Measurements from ENCODE around the gene SH2D3C. TPM values are rescaled to one million over a fixed set of nuclear protein-coding genes. Genes with fewer than 3 reads are reported as not detected.
A peak's percentile ranks its signal among the peaks of the same experiment; 100 is the strongest.

Gene SH2D3C
- total and polyA plus RNA-seq, 2 of the 8 experiments (the other 6 are each of a cell fraction or from before 2014, with no cell fraction given) = 6.4 to 8.1 TPM

DNA sequence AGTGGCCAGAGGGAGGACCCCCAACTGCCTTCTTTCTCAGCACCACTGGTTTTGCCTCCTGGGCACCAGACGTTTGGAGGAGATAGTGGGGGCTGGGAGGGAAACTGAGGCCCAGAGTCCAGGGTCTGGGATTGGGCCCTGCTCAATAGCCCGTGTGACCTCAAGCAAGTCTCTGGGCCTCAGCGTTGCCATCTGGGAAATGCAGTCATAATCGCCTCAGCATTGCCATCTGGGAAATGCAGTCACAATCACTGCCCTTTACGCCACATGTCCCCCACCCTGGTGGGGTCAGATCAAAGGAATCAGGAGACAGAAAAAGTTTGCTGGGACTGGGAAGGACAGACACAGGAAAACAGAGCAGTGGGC lies 1.6 kb downstream of the SH2D3C start:
- Histone ChIP-seq H2BK12ac (ENCODE audit: low read depth, low read length) (0 out of 2 replicates have a peak overlapping the region, but pooled peaks have one; percentile 14), H3K9ac (replicated peaks in 1 of 4; ENCODE audit: extremely low read depth in 1 of 4, low read depth in 3 of 4, low read length in 3 of 4) (no peak overlapping the region; a peak in 1 of 7 replicates), H3K56ac (replicated peaks; ENCODE audit: insufficient read length, low read depth, low read length) (no peak overlapping the region), H4K91ac (replicated peaks; ENCODE audit: insufficient read length, low read length) (peak overlapping the region; percentile 1), H3K18ac (ENCODE audit: extremely low read depth, low read length) (0 out of 2 replicates have a peak overlapping the region, but pooled peaks have one; percentile 28), H2AFZ (ENCODE audit: low read length) (no peak overlapping the region), H2BK15ac (ENCODE audit: low read length) (no peak overlapping the region; the same call in 1 of the 2 replicates), H3K4me1 (replicated peaks in 1 of 4; ENCODE audit: control insufficient read depth in 3 of 4, insufficient read depth in 4 of 4, low read length in 3 of 4) (peaks cover under 1 to 20% (median 14%) of the 10 kb centered on the region in 4 experiments), H4K8ac (ENCODE audit: extremely low read depth, insufficient read depth, low read length) (no peak overlapping the region), H3K4ac (replicated peaks; ENCODE audit: insufficient read length, low read depth, low read length) (no peak overlapping the region), H3K79me1 (ENCODE audit: low read depth, low read length) (no peaks in the 10 kb centered on the region), H3K27ac (ENCODE audit: low read depth, low read length) (no peak overlapping the region), H4K20me1 (replicated peaks in 1 of 2; ENCODE audit: control insufficient read depth in 1 of 2, insufficient read depth in 2 of 2, low read length in 2 of 2) (no peaks in the 10 kb centered on the region), H3K27me3 (replicated peaks in 1 of 4; ENCODE audit: control insufficient read depth in 3 of 4, extremely low read depth in 1 of 4, insufficient read depth in 3 of 4, low read length in 3 of 4) (no peaks in the 10 kb centered on the region), H3K23ac (ENCODE audit: insufficient read length) (no peak overlapping the region), H2AK5ac (ENCODE audit: low read depth, low read length) (no peak overlapping the region; the same call in 1 of the 2 replicates), H3K14ac (ENCODE audit: insufficient read length) (no peak overlapping the region), H3K36me3 (ENCODE audit: control insufficient read depth in 2 of 4, insufficient read depth in 4 of 4, low read length in 3 of 4) (no peaks in the 10 kb centered on the region), H2BK5ac (ENCODE audit: low read depth, low read length) (no peak overlapping the region), H3K9me3 (ENCODE audit: insufficient read depth in 2 of 2, low read depth in 1 of 2, low read length in 1 of 2) (no peaks in the 10 kb centered on the region), H2BK20ac (ENCODE audit: low read length) (no peak overlapping the region), H3K4me3 (ENCODE audit: extremely low read depth in 1 of 4, insufficient read depth in 2 of 4, low read depth in 3 of 4, low read length in 4 of 4) (no peak overlapping the region; a peak in 1 of 8 replicates), H3K23me2 (ENCODE audit: low read depth, low read length) (no peaks in the 10 kb centered on the region), H3K4me2 (ENCODE audit: insufficient read depth in 1 of 2, low read depth in 2 of 2, low read length in 2 of 2) (no peak overlapping the region), H3K79me2 (ENCODE audit: control insufficient read depth in 1 of 2, insufficient read depth in 2 of 2, low read length in 2 of 2) (no peaks in the 10 kb centered on the region), H2BK120ac (replicated peaks; ENCODE audit: low read depth, low read length) (no peak overlapping the region), H4K5ac (ENCODE audit: insufficient read length, low read depth, low read length) (no peak overlapping the region)
- 82% methylated on average over 5 of the region's 5 CpGs; no CpG with 5 or more reads in 1 of the 2 experiments for WGBS, 2 experiments (ENCODE audit: extremely low coverage in 1 of 2, insufficient coverage in 1 of 2, insufficient read length in 1 of 2, insufficient replicate concordance in 2 of 2, low coverage in 1 of 2, low lambda C conversion rate in 2 of 2, missing lambda C conversion rate in 1 of 2)
- ChIA-PET CTCF (ENCODE audit: partially characterized antibody) (interaction anchor here (0.9 to 2.7 kb wide), 4 partner anchors 7 to 106 kb away, joined by 3 to 12 read pairs (median 4); no protein-coding TSS in a partner anchor), POLR2A (ENCODE audit: partially characterized antibody) (interaction anchor here (1.3 kb wide), 1 partner anchor 10 kb away, joined by 3 read pairs; no protein-coding TSS in a partner anchor)
- no peak for DNase-seq (ENCODE audit: low read depth in 1 of 2, low spot score in 2 of 2)
- FAIRE-seq = no peak
- no peak for TF ChIP-seq SUZ12 (IDR thresholded peaks at IDR 0.05; ENCODE audit: low read length)
- TF ChIP-seq GABPA (IDR thresholded peaks at IDR 0.05; ENCODE audit: borderline replicate concordance, insufficient read depth, low read length) = no peak
- no peak for TF ChIP-seq KDM5A (IDR thresholded peaks at IDR 0.05; ENCODE audit: low read length)
- no peak for TF ChIP-seq CTCF (IDR thresholded peaks at IDR 0.05; ENCODE audit: control extremely low read depth in 1 of 3, insufficient read depth in 1 of 3, low read depth in 1 of 3, low read length in 3 of 3)
- no peak for TF ChIP-seq EGR1 (IDR thresholded peaks at IDR 0.05; ENCODE audit: borderline replicate concordance, low read depth, low read length)
- no peak for TF ChIP-seq RXRA (IDR thresholded peaks at IDR 0.05; ENCODE audit: insufficient read depth, low read depth, low read length)
- no peak for TF ChIP-seq SIN3A (conservative IDR thresholded peaks at IDR 0.05 in 1 of 2, IDR thresholded peaks at IDR 0.05 in 1 of 2; ENCODE audit: low read depth in 1 of 2, low read length in 2 of 2)
- no peak for TF ChIP-seq PHF8 (conservative IDR thresholded peaks at IDR 0.05; ENCODE audit: low read depth, low read length)
- no peak for TF ChIP-seq HDAC2 (IDR thresholded peaks at IDR 0.05; ENCODE audit: borderline replicate concordance in 1 of 2, low read depth in 2 of 2, low read length in 2 of 2)
- no peak for TF ChIP-seq SP2 (IDR thresholded peaks at IDR 0.05; ENCODE audit: low read length)
